Measurements from ENCODE around the gene PRKN.

PRKN gene

DNA sequence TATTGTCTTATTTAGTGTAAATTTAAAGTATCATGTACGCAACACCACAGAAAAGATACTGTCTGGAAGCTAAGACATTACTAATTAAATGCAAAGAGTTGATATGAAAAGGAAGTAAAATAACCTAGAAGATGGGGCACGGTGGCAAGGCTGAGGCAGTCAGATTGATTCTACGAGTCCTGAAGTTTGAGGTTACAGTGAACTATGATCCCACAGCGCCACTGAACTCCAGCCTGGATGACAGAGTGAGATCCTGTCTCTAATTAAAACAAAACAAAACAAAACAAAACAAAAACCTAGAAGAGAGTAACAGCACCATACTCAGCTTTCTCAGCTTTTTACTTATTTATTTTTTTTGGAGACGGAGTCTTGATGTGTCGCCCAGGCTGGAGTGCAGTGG is 199.0 kb downstream of the PRKN start:
- no peak for DNase-seq

DNA sequence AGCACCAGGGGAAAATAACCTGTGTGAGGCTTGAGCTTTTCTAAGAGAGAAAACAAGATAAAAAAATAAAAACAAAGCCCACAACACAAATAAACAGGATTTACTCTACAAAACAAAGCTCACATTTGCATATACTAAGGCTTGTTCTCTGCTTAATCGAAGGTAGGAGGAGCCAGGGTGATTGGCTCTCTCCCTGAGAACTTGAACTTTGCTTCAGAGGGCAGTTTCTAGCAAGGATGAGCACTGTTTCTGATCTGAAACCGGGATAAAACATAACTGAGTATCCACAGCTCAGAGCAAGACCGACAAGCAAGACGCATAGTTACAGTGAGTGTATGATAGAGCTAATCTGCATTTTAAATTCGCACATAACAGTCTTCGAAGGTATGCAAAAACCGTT is 200.6 kb downstream of the PRKN start:
- no peak for DNase-seq

DNA sequence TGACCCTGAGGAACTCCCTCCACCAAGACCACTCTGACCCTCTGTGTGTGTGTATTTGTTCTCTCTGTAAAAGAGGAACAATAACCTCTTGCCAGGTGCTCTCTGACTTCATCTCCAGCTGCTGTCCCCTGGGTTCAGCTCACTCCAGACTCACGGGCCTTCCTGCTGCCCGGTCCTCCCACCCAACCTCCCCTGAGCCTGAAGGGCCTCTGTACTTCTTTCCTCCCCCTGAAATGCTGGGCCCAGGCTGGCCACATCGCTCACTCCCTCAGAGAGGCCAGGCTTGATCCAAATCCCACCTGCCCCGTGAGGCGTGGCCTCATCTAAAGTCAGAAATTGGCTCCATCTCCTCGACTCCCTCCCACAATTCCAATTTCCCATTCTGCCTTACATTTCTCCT is 202.4 kb downstream of the PRKN start:
- no peak for DNase-seq

DNA sequence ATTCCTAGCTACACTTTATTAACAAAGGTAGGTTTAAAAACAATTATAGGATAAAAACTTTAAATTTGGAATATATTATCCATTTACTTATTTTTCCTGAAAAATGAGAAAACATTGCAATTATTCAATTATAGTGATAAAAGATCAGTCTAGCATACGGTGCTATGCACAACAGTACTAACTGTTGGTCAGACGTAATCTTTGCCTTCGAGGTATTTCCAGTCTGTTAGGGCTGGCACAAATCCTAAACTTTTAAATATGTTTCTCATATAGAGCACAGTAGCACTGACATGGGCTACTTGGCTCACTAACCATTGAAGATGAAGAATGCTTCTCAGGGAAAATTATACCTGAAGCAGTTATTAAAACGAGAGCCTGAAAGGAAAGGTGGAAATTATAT is 214.8 kb downstream of the PRKN start:
- DNase-seq = no peak

DNA sequence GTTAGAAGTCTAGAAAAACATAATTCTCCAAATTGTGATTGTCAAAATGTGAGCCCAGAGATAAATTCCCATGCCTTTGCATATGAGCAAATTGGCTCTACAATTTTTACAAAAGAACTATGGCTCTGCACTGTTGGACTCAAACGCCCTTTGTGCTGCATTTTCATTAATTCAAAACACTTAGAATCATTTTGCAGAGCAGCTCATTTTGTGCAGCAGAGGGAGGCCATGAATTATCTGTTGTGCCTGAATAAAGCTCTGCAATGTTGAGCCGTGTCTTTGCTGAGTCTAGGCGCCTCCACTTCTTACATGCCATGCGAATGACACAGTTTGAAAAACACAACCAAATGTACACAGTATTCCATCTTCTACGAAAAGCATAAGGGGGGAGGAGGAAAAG is 230.2 kb downstream of the PRKN start:
- no peak for DNase-seq

DNA sequence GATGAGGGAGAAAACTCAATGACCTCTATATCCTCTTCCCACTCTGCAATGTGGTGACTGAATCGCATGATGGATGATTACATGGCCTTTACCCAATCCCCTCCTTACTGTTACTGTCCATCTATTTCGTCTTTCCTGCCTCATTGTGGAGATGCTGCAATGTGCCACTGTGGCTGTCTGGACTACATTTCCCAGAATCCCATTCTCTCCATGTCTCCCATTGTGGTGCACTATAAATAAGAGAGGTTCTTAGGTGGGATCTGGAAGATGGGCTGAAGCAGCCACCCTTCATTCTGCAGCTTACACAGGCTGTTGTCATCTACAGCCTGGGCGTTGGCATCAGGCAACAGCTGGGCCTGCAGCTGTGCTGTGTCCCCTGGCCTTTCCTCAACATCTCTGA is 233.6 kb downstream of the PRKN start:
- DNase-seq = no peak

DNA sequence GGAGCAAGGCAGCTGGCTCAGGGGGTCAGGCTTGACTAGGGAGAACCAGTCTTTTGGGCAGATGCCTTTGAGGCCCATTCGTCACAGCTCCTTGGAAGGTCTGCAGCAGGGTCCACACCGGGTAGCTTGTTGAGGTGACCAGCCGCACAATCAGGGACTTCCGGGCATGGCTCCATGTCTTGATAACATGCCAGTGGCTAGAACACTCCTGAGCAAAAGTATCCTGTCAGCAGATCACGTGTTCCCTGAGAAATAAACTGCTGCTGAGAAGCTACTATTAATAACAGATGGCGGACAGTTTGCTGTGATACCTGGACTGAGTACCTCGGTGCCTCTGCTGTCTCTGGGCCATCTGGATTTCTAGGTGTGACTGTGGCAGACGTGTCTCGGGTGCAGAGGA is 235.9 kb downstream of the PRKN start:
- no peak for DNase-seq

DNA sequence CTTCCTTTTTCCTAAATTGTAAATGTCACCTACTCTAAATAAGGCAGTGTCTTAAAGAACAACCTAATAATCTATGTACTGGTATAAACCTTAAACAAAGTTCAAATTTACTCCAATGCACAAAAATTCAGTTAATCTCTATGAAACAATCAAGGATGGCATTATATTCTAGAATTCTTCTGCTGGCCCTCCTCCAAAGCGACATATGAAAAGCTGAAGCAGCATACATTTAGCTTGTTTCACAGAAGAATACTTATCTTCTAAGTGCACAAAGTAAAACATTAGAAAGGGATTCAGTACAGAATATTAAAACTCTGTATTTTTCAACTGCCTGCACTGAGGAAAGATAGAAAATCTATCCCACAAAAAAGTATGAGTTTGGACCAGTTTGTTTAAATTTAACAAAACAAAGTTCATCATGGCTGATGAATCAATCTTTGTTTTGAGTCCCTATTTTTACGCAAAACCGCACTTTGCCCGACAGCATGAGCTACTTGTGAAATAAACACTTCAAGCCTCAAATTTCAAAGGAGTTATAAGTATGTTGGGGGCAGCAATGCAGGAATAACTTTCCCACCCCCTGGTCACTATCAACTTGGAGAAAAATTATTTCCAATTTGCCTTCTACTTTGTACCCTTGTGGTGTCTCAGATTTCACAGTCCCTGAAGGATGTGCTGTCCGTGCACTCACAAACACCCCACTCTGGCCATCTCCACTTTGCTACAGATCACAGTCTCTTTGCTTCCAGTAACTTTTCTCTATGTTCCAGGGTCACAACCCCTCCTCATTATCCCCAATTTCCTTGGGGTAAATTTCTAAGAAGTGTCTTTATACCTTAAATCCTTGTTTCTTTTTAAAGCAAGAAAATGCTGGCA is 238.2 kb downstream of the PRKN start:
- DNase-seq = no peak

DNA sequence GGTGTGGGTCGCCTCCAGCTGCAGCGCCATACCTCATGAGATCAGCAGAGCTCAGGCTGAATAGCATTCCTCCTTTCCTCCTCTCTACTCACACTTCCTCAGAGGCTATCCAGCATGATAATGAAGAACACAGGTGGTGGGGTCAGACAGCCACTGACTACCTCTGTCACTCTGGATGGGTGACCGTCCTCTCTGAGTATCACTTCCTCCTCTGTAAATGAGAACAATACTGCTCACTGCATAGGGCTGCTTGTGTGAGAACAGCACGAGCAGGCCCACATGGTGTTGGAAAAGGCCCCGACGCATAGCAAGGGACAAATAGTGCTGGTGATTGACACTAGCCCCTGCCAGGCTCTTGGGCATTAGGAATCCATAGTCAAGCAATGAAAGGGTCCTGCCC is 239.1 kb downstream of the PRKN start:
- DNase-seq = peak; percentile 22

DNA sequence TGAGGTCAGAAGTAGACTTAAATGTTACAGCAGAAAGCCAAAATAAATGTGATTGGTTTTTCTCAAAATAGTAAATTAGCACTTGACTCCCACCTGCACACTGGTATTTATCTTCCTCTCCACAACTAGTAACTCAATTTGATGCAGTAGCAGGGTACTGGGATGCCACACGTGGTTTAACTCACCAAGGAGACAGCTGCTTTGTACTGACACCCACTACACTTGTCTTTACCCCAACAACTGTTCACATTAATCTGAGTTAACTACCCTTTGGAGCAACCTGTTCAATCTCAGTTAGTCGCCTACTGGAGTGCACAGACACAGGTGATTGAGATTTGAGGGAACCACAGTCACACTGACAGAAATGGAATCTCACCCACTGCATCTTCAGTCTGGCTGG is 242.1 kb downstream of the PRKN start:
- no peak for DNase-seq

DNA sequence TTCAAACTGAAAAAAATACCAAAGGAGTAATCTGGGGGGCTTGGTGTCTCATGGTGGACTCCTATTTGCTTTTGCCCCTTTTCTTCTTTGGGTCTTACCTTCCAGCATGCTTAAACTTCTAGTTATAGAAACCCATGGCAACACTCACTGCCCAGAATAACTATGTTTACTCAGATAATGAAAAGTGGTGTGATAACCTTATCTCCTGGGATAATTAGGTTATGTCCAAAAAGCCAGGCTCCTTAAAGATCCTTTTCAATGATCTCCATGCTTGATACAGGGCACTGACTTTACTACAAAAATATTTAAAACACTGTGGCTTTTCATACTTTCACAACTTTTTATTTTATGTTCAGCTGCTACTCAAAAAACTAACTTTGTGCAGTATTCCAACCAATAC is 245.6 kb downstream of the PRKN start:
- no peak for DNase-seq

DNA sequence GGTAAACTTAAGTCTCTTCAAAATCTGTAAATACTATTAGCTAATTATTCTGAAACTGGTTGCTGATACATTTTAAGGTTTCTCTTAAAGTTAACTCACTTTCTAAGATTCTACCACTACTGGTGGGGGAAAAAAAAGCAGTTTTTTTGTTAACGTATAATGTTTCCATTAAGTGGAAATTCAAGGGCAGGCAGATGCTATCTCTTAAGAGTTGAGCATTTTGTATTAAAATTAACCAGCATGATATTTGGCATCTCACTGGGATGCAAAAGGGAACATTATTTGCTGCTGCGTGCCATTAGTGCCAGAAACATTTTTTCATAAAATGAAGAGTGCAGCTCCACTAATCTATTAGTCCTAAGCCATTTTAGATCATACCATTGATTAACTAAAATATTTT is 246.2 kb downstream of the PRKN start:
- no peak for DNase-seq

DNA sequence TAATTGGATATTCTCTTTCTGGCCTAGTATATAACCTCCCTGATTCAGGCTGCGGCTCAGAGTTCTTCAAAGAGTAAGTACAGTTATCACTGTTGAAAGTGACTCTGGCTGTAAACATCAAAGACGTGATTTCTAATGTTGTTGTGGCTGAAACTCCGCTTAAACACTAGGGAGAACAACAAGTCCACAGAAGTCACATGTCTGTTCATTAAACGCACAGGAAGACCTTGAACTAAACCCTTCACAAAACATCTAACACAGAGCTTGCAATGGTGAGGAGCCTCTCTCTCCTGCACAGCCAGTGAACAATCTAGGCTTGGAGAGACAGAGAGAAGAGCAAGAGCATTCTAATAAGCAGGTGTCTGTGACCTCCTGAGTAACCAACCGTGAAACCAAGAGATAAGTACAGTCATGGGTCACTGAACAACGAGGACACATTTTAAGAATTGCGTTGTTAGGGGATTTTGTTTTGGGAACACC is 249.3 kb downstream of the PRKN start:
- no peak for DNase-seq

DNA sequence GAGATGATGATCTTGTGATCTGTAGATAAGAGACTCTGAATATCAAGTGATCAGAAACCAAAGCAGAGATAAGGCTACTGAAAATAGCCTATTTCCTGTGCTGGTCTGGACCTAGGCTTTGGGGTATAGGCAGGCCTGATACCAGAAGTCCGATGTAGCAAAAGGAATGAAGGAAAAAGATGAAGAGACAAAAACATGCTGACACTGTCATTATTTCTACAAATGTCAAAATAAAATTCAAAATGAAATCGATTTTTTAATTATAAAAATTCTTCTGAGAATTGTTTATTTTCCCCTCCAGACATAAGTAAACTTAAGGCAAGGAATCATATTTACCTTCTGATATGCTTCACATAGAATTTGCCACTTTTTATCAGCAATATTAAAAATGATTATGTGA is 252.8 kb downstream of the PRKN start:
- no peak for DNase-seq

DNA sequence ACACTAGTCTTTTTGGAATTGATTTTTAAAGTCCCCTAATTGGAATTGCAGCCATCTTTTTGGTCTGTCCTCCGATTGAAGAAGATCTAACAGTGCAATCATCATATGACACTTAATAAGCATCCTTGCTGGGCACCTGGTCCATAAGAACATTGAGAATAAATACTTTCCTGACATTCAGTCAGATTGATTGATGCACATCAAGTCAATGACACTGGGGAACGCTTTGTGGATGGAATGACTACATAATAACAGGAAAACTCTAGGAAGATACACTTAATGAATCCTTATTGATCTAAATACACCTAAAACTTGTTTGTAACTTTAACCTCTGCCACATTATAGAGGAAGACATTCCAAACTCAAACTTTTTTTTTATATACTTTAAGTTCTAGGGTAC is 255.7 kb downstream of the PRKN start:
- DNase-seq = no peak

DNA sequence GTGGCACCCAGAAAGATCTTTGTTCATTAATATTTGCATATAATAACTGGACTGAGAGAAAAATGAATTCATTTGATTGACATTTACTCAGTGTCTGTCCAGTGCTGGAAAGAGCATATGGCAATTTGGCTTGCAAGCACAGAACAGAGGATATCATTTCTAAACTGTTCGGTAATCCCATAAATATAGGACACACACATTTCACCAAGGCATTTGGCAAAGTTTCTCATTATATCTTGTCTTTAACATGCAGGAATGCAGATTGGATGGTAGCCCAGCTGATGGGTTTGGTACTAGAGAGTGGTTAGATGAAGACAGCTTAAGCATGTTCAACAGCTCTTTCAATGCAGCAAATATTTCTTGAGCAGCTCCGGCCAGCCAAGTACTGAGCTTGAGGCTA is 259.2 kb downstream of the PRKN start:
- no peak for DNase-seq

DNA sequence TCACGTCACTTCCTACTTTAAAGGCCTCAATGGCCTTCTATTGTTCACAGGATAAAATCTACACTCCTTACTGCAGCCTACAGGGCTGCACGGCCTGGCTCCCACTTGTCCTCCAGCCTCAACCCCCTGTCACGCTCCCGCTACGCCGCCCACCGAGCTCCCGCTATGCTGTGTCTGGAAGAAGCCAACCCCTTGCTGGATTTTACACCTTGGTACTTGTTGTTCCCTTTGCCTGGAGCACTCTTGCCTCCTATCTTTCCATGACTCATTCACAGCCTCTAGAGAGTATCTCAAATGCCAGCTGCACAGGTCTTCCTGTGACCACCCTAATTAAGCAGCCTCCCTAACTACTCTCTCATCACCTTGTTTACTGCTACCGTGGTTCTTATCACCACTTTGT is 259.9 kb downstream of the PRKN start:
- no peak for DNase-seq

DNA sequence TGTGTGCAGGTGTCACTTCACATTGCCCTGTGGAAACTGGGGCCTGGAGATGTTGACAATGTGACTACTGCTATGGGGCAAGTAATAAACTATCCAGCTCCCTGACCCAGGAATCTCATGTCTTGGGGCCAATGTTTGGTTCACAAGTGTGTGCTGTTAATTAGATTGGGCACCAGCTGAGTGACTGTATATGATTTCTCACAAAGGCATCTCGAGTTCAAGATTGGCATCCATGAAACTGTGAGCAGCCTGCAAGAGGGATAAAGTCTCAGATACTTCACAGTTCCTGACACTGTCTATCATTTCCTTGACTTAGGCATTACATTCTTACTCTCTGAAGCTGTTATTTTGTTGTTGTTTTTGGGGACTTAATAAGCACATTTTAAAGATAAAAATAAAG is 264.0 kb downstream of the PRKN start:
- DNase-seq = no peak

DNA sequence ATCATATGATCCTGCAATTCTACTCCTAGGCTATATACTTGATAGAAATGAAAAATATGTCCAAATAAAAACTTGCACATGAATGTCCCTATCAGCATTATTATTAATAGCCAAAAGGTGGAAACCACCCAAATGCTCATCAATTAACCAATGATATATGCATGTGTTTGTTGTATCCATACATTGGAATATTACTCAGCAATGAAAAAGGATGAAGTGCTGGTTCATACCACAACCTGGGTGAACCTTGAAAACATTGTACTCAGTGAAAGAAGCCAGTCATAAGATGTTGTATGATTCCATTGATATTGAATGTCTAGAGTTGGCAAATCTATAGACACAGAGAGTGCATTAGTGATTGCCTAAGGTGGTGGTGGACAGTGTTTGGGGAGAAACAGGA is 267.6 kb downstream of the PRKN start:
- DNase-seq = no peak

DNA sequence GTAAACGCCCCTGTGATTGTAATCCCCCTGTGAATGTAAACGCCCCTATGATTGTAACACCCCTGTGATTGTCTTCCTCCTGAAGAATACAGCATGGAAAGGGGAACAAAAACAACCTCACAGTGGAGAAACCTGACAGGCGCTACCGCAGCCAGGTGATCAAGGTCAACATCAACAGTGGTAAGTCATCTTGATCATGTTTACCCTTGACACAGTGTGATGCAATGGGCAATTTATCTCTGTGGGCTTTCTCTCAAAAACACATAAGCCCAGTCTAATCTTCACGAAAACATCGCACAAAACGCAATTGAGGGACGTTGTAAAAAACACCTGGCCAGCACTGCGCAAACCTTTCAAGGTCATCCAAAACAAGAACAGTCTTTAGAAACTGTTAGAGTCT is 277.2 kb downstream of the PRKN start:
- DNase-seq = no peak

DNA sequence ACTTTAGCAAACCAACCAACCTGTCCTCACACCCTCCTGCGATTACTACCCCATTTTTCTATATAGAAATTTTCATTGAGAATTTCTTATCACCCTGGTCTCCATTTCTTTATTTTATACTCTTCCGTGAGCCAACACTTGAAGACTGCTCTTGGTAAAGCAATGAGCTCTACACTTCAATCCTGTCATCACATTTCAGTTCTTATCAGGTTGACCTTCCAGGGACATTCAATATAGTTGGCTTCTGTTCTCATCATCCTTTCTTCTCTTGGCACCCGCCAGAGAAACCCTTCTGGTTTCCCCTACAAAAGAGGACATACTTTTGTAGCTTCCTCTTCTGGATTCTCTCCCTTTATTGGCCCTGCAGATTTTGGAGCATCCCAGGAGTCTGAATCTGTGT is 279.3 kb downstream of the PRKN start:
- no peak for DNase-seq

DNA sequence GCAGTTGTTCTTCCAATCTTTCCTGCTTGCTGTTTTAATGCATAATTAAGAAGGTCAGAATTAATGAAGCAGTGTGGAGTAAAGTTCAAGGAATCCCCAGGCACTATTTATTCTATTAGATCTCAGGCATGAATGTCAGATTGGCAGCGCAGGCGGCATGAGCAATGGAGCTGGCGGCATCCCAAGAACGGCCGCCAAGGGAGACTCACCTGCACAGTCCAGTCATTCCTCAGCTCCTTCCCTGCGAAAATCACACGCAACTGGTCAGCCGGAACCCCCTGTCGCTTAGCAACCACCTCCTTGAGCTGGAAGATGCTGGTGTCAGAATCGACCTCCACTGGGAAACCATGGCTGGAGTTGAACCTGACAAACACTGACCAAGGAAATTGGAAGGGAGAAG is 284.5 kb downstream of the PRKN start:
- no peak for DNase-seq

DNA sequence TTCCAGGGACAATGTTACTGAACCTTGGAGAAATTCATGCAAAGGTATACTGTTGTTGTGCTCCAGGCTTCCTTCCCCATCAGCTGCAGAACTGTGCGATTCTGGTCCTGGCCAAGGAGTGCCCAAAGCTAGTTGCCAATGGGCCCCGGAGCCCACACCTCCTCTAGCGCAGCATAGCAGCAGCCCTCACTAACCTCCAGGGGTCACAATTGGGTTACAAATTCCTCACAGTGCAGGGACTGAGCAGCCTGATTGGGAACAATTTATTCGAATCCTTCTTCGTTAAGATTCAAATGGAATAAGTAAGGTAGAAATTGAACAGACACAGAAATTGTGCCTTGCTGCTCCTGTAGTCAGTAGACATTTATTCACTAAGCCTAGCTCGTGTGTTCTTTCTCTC is 284.9 kb downstream of the PRKN start:
- peak; percentile 33 for DNase-seq

DNA sequence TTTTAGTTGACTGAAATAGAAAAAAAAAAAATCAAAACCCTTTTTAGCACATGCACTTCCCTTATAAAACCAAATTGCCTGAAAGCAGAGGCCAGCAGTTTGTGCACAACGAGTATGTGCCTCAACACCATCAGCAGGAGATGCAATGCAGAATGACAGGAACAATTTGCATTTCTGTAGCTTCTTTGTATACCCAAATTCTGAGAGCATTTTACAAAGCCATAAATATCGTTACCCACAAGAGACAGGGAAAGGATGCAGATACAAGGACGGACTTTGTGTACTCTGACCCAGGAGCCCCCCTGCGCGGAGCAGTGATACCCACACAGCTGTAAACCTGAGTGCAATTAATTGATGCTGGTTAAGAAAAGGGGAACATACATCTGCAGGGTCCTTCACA is 285.6 kb downstream of the PRKN start:
- no peak for DNase-seq

DNA sequence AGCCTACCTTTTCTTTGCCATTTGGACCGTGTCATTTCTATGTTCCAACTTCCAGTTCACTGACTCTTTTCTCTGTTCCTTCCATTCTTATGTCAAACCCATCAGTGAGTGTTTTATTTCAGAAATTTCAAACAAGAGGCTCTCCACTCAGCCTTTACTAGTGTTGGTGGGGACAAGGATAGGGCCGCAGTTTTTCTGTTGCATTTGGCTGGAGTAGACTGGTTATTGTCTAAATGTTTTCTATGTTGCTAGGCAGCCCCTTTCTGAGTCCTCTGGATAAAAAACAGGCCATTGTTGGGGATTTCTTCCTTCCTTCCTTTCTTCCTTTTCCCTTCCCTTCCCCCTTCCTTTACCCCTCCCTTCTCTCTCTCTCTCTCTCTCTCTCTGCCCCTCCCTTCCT is 288.6 kb downstream of the PRKN start:
- no peak for DNase-seq

Data from RPMI8226 (cell line).